Kidney epithelial cell (primary cell): ENCODE results near the gene RUNX2. TPM values are rescaled to one million over a fixed set of nuclear protein-coding genes. Genes with fewer than 3 reads are reported as not detected.

Source experiments
- DNase-seq: peaks from one replicate; pipeline ENCODE4 v3.0.0-alpha.2; 2010; ENCODE audit warnings: low read depth
- H3K27me3 ChIP-seq: 2 replicates; pipeline ENCODE4 v1.6.0; 2011; ENCODE audit warnings: low read length; ENCODE audit not compliant: control insufficient read depth, insufficient read depth
- H3K36me3 ChIP-seq: 2 replicates; pipeline ENCODE4 v1.5.1; 2011; ENCODE audit warnings: low read length; ENCODE audit not compliant: control insufficient read depth, insufficient read depth
- H3K4me3 ChIP-seq: 2 replicates; pipeline ENCODE4 v1.5.1; 2011; ENCODE audit warnings: low read depth, mild to moderate bottlenecking, control low read depth, low read length
- total RNA-seq: library from RNA; depleted of rRNA; stranded (reverse); fragments of >200 nt; gene quantifications from 2 replicates; pipeline ENCODE4 v1.2.3, GENCODE V29; 2015
- TF ChIP-seq, protein P1 (sequence below): IDR thresholded peaks from 2 replicates; pipeline ENCODE4 v1.5.1; 2011; ENCODE audit warnings: mild to moderate bottlenecking, moderate library complexity, low read length, control low read depth, inconsistent platforms; ENCODE audit not compliant: insufficient read depth, poor library complexity, severe bottlenecking

Gene RUNX2
- total RNA-seq, 1 donor from 2014 or later, result 9.2 TPM

DNA sequence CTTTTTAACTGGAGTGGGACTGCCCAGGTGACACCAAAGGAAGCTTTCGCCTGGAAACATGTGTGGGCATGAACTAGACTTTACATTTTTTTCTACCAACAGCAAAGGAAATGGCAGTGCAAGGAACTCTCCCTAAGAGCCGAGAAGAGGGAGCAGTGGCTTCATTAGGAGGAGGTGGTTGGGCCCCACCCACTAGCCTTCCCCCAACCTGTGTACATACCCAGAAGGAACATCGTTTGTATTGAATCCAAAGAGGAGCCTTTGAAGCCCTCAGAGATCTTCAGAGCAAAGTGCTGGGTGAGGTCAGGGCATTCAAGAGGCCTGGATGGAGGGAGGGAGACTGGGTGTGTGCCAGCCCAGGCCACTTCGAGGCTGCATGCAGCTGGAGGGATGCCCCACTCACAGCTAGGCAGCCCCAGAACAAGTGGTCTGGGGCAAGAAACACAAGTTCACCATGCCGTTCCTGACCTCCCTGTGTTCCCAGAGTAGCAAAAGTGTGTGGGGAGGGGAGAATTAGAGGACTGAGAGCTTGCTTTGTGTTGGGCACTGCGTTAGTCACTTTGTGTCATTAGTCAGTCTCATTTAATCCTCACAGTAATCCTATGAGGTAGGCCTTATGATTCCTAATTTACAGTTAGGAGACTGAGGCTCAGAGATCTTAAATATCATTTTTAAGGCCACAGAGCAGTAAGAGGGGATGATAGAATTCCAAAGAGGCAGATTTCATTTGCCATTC is 241.2 kb downstream of the RUNX2 start:
- DNase-seq, result no peak
- TF ChIP-seq, protein P1, sequence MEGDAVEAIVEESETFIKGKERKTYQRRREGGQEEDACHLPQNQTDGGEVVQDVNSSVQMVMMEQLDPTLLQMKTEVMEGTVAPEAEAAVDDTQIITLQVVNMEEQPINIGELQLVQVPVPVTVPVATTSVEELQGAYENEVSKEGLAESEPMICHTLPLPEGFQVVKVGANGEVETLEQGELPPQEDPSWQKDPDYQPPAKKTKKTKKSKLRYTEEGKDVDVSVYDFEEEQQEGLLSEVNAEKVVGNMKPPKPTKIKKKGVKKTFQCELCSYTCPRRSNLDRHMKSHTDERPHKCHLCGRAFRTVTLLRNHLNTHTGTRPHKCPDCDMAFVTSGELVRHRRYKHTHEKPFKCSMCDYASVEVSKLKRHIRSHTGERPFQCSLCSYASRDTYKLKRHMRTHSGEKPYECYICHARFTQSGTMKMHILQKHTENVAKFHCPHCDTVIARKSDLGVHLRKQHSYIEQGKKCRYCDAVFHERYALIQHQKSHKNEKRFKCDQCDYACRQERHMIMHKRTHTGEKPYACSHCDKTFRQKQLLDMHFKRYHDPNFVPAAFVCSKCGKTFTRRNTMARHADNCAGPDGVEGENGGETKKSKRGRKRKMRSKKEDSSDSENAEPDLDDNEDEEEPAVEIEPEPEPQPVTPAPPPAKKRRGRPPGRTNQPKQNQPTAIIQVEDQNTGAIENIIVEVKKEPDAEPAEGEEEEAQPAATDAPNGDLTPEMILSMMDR, result no peak
- H3K36me3 ChIP-seq, result no peaks in the 10 kb centered on the region
- H3K27me3 ChIP-seq, result no peaks in the 10 kb centered on the region
- H3K4me3 ChIP-seq, result no peak overlapping the region

DNA sequence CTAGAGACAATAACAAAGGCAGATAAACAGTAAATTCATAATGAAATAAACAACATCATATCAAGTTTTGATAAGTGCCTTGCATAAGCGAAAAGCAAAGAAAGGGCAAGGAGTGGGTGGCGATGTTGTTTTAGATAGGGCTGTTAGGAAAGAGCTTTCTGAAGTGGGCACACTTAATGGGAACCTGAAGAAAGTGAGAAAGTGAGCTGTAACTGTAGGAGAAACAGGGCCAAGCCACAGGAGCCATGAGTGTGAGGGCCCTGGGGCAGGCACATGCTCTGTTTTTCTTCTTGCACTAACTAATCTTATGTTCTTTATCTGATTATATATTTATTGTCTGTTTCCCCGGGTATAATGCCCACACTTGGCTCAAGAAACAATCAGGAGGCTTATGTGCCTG is 243.0 kb downstream of the RUNX2 start:
- Histone ChIP-seq H3K4me3 (no peak overlapping the region), H3K27me3 (no peaks in the 10 kb centered on the region), H3K36me3 (no peaks in the 10 kb centered on the region)
- DNase-seq, result no peak
- TF ChIP-seq, protein P1, result no peak

DNA sequence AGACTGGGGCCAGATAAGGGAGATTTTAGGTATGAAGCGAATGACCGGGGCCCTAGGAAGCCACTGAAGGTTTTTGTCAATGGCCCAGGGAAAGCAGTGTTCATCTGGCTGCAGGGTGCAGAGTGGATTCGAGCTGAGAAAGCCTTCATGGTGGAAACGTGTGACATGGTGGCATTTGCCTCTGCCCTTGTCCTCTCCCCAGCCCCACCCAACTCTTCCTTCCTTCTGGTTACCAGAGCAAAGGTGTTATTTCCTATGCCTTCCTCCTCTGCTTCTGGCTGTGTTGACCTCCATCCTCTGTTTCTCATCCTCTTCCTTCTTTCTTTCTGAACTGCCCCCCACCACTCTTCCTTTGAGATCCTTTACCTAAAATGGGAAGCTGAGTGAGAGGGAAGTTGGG is 244.7 kb downstream of the RUNX2 start:
- H3K4me3 ChIP-seq, result no peak overlapping the region
- TF ChIP-seq, protein P1, result no peak
- DNase-seq, result no peak
- no peaks in the 10 kb centered on the region for H3K27me3 ChIP-seq
- H3K36me3 ChIP-seq, result no peaks in the 10 kb centered on the region

DNA sequence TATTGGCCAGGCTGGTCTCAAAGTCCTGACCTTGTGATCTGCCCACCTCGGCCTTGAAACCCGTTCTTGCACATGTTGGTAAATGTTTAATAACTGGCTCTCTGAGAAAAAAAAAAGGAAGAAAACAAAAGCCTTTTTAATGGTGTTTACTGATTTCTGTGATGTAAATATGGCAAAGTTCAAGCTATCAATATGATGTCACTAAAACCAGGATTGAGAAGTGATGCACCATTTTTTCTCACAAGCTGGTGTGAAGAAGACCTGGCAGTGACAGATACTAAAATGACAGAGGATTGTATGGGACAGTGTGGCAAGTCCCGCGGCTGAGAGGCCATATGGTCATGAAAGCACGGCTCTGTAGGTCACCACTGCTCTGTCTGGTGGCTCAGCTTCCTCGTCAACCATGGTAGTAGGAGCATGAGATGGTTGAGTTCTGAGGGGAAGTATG is 245.9 kb downstream of the RUNX2 start:
- DNase-seq, result no peak
- H3K27me3 ChIP-seq, result no peaks in the 10 kb centered on the region
- H3K36me3 ChIP-seq, result no peaks in the 10 kb centered on the region
- H3K4me3 ChIP-seq, result no peak overlapping the region
- TF ChIP-seq, protein P1, result no peak

DNA sequence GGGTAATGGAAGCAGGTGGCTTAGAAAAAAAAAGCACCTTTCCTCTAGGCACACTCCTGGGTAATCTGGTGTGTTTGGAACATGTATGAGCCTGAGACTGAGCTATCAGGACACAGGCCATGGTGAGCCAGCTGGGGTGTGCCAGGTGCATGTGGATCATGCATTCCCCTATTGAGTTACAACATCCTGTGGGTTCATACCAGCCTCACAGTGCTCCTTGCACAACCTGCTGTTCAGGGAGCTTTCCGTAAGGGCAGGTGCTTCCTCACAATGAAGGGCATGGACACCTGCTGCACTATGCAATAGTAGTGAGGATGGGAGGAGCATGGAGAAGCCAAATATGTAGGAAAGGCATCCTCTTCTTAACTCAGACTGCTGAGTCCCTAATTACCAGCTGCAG is 246.8 kb downstream of the RUNX2 start:
- Histone ChIP-seq H3K27me3 (no peaks in the 10 kb centered on the region), H3K36me3 (no peaks in the 10 kb centered on the region), H3K4me3 (no peak overlapping the region)
- TF ChIP-seq, protein P1, result no peak
- no peak for DNase-seq
